GM21723 (cell line): Measurements from ENCODE around the gene MMD.

Experiments
- ATAC-seq: cut with Tn5 transposase; IDR thresholded peaks from one replicate; pipeline ENCODE4 v1.9.1; 2021; ENCODE audit warnings: mild to moderate bottlenecking, moderate library complexity; ENCODE audit not compliant: unreplicated experiment

MMD gene

DNA sequence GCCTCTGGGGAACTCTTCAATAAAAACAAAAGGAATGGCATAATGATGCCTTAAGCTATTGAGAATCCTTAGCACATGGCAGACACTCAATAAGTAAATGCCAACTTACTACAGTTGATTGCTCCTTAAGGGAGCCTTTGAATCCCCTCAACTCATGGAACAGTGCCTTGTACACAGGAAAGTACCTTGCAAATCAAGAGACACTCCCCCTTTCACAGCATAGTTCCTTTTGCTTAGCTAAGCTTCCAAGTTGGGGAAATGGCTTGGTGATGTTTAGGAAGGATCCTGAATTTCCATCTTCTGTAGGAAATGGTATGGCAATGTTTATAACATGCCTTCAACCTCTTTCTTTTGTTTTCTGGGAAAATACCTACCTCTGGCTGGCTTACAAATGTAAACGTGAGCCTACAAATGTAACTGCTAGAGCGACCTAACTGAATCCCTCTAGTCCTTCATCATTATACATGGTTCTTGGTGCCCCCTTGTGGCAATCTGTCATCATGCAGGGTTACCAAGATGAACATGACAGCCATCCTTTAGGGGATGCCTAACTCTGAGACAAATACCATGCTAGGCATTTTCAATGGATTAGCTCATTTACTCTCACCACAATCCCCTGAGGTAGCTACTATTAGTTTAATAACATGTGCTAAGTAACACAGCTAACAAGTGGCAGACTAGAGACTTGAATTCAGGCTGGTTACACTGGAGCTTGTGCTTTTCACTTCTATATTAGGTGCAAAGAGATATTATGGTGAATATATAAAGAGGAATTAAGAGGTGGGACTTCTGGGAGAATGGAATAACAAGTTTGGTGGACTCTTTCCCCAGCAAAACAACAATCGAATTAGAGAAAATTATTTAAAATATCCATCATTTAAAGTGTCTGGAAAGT is 65.0 kb downstream of the MMD start:
- peak; percentile 98 for ATAC-seq

DNA sequence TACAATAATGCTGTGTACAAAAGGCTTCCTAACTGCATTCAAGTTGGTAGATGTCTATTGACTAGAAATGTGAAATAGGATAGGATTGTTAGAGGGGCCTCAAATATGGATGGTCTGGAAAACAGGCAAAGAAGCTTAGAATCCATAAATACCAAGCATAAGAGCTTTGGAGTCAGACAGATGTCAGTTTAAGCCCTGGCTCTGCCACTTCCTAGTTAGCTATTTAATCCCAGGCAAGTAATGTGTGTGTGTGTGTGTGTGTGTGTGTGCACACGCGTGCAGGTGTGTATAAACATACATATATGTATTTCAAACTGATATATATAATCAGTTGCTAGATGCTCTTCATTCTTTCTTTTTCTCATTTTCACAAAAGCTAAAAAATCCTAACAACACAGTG is 66.7 kb downstream of the MMD start:
- no peak for ATAC-seq

DNA sequence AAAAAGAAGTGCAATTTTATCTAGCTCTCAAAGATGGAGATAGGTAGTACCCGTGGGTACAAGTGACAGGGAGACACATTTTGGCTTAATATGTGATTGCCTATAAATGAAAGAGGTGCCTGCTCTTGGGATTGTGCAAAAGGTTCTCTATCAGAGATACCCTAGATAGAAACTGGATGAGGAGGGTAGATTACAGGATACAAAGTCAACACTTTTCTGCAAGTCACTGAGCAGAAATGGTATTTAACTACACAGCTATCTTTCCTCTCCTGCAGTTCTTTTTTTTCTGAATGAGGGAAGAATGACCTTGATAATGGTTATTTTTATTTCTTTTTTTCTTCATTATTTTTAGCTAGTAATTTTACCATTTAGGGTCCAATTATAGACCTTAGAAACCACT is 67.6 kb downstream of the MMD start:
- no peak for ATAC-seq

DNA sequence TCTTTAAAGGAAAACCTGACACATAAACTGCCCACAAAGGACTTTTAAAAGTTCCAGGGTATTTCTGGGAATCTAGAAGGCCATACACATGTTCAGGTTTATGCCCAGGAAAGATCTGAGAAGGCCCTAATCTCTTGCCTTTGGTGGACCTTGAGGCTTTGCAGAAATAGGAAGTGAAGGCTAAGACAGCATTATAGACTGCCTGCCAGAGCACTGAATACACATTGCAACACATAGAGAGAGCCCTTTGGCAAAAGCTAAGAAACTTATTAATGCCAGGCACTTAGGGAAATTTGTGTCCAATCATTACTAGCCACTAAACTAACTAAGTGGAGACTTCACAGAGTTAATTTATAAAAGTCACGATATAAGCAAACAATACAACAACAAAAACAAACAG is 70.4 kb downstream of the MMD start:
- no peak for ATAC-seq

DNA sequence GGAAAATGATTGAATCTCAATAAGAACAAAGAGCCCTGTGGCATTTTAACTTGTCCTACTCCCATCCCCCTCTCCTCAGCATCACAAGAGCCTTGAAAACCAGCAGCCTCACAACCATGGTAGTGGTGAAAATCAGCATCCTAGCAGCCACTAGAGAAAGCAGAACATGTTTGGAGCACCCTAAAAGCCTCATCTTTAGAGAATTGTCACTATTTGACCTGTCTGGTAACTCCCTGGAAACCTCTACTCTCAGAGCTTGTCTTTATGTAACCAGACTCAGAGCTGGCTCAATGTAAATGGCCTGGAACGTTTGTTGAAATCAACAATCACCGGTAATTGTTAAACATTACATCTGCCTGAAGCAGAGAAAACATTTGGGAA is 70.8 kb downstream of the MMD start:
- no peak for ATAC-seq

DNA sequence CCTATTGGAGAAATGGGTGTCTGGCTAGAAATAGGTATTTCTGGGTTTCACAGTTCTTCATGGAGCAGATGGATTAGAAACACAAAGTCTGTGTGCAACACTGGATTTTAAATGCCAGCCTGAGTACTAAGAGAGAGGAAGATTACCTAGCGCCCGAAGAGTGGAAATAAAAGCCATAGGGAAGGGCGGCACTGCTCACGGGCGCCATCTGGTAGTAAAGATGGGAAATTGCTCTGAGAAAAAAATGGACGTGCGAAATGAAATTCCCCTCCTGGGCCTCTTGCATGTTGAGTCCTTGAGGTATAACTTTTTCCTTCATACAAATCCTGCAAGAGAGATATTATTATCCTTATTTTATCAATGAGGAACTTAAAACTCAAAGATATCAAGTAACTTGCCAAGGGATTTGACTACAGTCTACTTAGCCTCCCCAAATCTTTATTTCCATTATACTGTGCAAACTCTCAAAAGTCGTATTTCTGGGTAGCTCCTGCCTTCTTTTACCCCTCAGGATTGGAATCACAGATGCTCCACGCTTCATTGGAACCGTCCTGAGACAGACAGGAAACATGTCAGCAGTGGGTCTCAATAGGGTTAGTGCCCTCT is 72.8 kb downstream of the MMD start:
- peak; percentile 52 for ATAC-seq

DNA sequence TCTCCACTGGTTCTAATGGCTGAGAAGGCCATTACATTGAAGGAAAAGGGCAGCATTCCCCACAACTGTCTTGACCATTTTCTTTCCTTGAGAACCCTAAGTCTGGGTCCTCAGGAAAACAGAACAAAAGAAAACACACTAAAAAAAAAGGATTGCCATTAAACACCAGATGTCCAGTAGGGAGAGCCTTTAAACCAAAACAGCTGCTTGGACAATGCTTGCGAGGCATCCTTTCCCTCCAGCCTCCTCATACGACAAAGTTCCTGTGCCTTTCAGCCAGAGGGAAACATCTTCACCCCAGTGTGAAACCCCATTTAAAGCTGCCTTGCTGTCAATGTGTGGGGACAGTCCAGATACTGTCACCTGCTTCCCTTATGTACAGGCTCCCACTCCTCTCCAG is 74.3 kb downstream of the MMD start:
- no peak for ATAC-seq

DNA sequence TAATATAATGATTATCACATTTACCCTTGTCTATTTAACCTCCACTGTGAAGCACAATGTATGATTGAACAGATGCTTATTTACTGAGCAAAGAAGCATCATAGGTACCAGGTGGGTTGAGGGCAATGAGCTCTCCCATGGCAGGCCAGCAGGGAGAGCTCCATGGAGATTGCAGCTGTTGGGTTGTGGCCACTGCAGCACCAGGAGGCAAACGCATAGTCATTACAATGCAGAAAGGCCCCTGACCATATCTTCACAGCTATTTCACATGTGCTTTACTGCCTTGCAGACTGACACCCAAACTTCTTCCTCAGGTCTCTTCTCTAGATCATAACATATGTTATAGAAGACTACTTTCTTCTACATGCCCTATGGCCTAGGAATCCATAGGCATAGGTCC is 75.0 kb downstream of the MMD start:
- no peak for ATAC-seq

DNA sequence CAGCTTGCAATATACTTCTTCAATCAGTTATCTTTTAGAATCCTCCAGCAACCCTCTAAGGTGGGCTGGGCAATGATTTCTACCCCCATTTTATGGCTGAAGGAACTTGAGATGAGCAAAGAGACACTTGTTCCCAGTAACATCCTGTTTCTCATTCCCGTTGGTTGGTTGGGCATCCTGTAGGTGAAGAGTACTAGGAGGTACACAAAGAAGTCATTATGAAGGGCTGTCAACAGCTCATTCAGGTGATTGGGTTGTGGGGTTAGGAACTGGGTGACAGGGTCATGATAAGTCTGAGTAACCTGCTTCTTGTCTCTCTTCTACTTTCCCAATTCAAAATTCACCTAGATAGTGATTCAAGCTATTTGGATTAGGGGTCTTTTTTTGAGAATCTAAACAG is 76.5 kb downstream of the MMD start:
- no peak for ATAC-seq

DNA sequence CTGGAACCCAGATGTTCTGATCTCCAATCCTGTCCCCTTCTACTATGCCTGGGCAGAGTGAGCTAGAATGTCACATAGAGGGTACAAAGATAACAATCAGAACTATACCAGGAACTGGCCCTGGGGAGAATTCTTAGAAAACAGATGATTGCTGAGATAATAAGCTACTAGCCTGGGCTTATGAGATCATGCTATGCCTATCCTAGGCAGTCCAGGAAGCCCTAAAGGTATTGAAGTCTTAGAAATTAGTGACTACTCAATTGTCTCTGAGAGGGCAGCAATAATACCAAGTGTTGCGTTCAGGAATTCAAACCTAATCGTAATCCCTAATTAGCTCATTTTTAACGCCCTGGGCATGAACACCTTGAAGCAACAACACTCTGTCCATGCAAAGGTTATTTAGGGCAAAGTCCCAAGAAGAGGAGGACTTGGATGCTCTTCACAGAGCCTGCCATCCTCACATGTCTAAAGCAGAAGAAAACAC is 77.1 kb downstream of the MMD start:
- ATAC-seq, result no peak

DNA sequence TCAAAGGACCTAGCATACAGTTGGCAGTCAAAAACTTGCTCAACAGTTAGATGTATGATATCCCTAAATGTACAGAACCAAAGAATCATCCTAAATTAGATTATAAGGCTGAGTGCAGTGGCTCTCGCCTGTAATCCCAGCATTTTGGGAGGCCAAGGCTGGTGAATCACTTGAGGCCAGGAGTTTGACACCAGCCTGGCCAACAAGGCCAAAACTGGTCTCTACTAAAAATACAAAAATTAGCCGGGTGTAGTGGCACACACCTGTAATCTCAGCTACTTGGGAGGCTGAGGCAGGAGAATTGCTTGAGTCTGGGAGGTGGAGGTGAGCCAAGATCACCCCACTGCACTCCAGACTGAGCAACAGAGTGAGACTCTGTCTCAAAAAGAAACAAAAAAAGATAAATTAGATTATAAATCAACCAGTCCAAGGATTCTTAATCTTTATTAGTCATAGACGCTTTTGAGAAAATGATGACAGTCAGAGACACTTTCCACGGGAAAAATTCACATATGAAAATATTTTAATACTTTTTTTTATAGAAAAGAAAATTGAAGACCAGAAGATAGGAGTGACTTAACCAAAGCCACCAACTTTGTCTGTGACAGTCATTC is 77.6 kb downstream of the MMD start:
- ATAC-seq, result no peak

DNA sequence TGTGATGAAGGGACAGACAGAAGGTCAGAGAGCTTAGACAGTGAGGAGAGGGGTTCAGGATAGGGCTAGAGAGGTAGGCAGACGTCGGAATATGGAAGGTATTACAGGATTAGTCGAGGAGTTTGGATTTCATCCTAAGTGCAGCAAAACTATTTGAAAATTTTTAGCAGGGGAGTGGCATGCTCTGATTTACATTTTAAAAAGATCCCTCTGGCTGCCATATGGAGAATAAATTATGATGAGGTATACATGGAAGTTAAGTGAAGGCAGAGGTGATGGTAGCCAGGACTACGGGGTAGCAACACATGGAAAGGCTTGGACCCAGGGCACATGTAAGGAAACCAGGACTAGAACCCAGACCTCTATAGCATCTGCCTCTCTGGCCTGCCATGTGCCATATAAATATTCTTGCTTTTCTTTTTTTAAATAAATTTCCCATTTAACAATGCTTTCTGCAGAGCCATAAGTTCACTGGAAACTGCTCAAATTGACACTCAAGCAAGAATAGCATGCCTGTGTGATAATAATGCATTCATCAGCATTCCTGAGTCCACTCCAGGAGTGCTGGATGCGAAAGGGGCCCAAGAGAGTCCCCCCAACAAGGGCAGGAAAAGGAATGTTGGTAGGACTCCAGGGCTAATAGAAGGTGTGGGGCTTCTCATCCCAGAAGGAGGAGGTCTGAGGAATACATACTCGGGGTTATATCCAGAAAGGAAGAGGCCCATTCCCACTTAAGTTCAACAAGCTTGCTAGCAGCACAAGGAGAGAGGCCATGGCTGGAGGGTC is 78.6 kb downstream of the MMD start:
- ATAC-seq, result no peak
